Measurements from ENCODE around the gene CHST8.

GRCh38 chr19:33662391-33663092, 40.8 kb downstream of the CHST8 start:
- no peak for TF ChIP-seq SP1 (IDR thresholded peaks at IDR 0.05)
- no peak for TF ChIP-seq L3MBTL2 (conservative IDR thresholded peaks at IDR 0.05)
- TF ChIP-seq SUZ12 (IDR thresholded peaks at IDR 0.05), result no peak
- TF ChIP-seq PKNOX1 (IDR thresholded peaks at IDR 0.05), result no peak
